Thyroid gland (tissue), 4 donors: ENCODE data around the gene MESP1.

Experiments used
- POLR2A ChIP-seq, 2 donors: fragments of 450-650 bp; IDR thresholded peaks; one replicate each; pipeline ENCODE4 v1.6.1; 2017; ENCODE audit warnings: antibody characterized with exemption in 2 of 2, mild to moderate bottlenecking in 2 of 2, moderate library complexity in 1 of 2
- TF ChIP-seq, protein P1 (sequence below), 6 experiments: fragments of 200-600 bp in 3 of 6; fragments of 450-650 bp in 3 of 6; sonication (generic) in 3 of 6; IDR thresholded peaks; one replicate each; pipeline ENCODE4 v1.5.1; 2016 to 2019; ENCODE audit warnings: antibody characterized with exemption in 6 of 6, mild to moderate bottlenecking in 2 of 6, inconsistent platforms in 1 of 6, moderate library complexity in 1 of 6

- TF ChIP-seq POLR2A (IDR thresholded peaks at IDR 0.05): no peak
- TF ChIP-seq, protein P1, sequence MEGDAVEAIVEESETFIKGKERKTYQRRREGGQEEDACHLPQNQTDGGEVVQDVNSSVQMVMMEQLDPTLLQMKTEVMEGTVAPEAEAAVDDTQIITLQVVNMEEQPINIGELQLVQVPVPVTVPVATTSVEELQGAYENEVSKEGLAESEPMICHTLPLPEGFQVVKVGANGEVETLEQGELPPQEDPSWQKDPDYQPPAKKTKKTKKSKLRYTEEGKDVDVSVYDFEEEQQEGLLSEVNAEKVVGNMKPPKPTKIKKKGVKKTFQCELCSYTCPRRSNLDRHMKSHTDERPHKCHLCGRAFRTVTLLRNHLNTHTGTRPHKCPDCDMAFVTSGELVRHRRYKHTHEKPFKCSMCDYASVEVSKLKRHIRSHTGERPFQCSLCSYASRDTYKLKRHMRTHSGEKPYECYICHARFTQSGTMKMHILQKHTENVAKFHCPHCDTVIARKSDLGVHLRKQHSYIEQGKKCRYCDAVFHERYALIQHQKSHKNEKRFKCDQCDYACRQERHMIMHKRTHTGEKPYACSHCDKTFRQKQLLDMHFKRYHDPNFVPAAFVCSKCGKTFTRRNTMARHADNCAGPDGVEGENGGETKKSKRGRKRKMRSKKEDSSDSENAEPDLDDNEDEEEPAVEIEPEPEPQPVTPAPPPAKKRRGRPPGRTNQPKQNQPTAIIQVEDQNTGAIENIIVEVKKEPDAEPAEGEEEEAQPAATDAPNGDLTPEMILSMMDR (IDR thresholded peaks at IDR 0.05): no peak
Measured at GRCh38 chr15:89749054-89749453, 2.0 kb downstream of the MESP1 start.
